HG02938 (cell line): Measurements from ENCODE around the gene KLHL18.
"Not testable (repeated sequence)": the region's sequence is repeated elsewhere in the genome, so short reads cannot be mapped to it uniquely, and the experiment has no call there.

Source experiments
- ATAC-seq: cut with Tn5 transposase; IDR thresholded peaks from one replicate; pipeline ENCODE4 v1.9.1; 2021; ENCODE audit warnings: mild to moderate bottlenecking, moderate library complexity; ENCODE audit not compliant: unreplicated experiment

KLHL18 gene

DNA sequence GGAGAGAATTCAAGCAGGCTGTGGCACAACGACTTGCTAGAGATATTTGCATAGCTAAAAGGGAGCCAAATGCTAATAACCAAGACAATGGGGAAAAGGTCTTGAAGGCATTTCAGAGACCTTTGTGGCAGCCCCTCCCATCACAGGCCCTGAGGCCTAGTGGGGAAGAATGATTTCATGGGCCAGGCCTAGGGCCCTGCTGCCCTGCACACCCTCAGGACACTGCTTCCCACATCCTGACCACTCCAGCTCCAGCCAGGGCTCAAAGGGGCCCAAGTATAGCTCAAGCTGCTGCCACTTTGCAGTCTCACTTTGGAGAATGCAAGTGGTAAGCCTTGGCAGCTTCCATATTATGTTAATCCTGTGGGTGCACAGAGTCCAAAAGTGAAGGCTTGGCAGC is 76.6 kb downstream of the KLHL18 start:
- no peak for ATAC-seq

DNA sequence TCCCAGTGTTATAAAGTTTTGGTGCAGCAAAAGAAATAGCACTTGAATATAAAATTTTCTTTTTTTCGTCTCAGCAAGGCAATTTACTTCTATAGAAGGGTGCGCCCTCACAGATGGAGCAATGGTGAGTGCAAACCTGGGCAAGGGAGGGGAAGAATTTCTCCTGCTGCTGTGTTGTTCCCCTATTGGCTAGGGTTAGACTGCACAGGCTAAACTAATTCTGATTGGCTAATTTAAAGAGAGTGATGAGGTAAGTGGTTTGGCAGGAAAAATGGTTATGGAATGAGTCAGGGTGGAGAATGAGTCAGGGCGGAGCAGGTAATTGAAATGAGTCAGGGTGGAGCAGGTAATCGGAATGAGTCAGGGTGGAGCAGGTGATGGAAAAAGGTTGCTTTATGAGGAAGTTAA is 77.4 kb downstream of the KLHL18 start:
- not testable (repeated sequence) for ATAC-seq

DNA sequence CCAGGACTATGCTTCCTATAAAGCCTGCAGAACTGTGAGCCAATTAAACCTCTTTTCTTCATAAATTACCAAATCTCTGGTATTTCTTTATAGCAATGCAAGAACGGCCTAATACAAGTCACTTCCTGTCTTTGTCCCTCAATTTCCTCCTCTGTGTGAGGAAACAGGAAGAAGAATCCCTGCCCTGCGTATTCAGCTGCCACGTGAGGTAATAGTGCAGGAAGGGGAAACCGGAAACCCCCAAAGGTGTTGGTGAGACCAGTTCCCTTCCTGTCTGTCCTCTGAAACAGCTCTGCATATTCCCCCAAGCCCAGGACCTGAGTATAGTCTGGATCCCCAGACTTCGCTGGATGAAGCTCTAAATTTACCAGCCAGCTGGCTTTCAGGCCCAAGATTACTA is 80.0 kb downstream of the KLHL18 start:
- no peak for ATAC-seq

DNA sequence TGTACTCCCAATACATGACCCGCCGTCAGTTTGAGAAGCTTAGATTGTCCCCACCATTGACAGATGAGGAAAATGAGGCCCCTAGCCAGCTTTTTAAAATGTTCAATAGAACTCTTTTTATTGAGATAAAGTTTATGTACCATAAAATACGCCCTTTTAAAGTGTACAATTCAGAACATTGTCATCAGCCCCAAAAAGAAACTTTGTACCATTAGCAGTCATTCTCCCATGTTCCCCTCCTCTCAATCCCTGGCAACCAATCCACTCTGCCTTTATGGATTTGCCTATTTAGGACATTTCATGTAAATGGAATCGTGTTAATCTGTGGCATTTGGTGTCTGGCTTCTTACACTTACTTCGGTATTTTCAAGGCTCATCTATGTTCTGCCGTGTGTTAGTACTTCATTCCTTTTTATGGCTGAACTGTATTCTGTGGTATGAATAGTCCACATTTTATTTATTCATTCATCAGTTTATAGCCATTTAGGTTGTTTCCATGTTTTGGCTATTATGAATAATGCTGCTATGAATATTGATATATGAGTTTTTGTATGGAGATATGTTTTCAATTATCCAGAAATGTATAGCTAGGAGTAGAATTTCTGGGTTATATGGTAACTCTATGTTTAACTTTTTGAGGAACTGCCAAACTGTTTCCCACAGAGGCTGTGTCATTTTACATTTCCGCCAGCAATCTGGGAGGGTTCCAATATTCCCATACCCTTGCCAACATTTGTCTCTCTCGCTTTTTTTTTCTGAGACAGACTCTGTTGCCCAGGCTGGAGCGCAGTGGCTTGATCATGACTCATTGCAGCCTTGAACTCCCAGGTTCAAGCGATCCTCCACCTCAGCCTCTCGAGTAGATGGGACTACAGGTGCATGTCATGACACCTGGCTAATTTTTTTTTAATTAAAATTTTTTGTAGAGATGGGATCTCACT is 82.7 kb downstream of the KLHL18 start:
- no peak for ATAC-seq

GRCh38 chr3:47366833-47367232 is 84.1 kb downstream of the KLHL18 start:
- no peak for ATAC-seq

DNA sequence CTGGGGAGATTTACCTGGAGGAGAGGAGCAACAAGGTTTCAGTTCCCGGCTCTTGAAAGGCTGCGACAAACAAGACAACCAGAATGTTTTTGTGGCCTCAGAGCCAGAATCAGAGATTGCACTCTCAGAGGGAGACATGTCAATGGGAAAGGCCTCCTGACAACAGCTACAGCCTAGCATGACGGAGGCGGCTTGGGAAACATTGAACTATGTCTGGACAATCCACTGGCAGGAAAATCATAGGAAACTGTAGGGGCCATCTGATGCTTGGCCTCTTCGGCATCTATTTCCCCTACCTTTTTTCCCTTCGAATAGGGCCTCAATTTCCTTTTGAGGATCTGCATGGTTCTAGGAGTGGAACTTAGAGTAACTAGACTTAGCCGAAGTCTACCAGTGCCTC is 84.9 kb downstream of the KLHL18 start:
- ATAC-seq, result no peak

DNA sequence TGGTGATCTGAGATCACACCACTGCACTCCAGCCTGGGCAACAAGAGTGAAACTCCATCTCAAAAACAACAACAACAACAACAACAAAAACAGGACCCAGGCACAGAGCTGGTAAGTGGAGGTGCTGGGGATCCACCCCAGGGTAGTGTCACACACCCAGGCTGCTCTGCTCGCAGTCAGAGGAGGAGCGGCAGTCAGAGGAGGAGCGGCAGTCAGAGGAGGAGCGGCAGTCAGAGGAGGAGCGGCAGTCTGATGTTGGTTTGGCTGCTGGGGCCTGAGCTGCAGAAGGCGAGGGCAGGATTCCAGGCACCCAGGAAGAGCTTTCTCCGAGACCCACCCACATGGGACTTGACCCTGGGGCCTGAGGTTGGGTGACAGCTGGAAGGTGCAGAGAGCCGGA is 87.3 kb downstream of the KLHL18 start:
- ATAC-seq, result not testable (repeated sequence)

GRCh38 chr3:47370887-47371697 is 88.3 kb downstream of the KLHL18 start:
- ATAC-seq, result no peak

GRCh38 chr3:47374587-47374986 is 91.8 kb downstream of the KLHL18 start:
- no peak for ATAC-seq

DNA sequence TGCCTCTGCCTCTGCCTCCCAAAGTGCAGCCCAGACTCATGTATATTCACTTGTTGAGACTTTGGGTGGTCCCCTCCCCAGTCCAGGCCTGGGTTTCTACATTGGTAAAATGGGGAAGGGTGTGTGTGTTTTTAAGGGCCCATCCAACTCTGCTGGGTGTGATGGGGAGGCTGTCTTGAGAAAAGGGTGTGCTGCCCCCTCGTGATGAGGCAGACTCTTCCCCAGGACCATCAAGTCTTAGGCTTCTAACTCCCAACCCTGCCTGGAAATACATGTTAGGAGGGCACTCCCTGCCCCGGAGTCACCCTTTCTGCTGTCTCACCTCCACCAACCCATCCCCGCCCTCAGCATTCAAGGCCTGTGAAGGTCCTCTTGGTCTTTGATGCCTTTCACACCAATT is 93.6 kb downstream of the KLHL18 start:
- ATAC-seq, result no peak

- no peak for ATAC-seq
Observed at GRCh38 chr3:47377186-47377585, 94.4 kb downstream of the KLHL18 start.

DNA sequence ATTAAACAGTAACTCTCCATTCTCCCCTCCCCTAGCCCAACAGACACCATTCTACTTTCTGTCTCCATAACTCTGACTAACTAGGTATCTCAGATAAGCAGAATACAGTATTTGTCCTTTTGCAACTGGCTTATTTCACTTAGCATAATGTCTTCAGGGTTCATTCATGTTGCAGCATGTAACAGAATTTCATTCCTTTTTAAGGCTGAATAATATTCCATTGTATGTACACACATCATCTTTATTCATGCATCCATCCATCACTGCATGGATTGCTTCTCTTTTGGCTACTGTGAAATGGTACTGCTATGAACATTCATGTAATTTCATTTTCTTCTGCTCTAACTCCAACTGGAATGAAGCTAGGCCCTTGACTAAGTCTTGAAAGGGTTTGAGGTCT is 96.1 kb downstream of the KLHL18 start:
- ATAC-seq, result no peak

GRCh38 chr3:47379411-47379899 is 96.7 kb downstream of the KLHL18 start:
- no peak for ATAC-seq

DNA sequence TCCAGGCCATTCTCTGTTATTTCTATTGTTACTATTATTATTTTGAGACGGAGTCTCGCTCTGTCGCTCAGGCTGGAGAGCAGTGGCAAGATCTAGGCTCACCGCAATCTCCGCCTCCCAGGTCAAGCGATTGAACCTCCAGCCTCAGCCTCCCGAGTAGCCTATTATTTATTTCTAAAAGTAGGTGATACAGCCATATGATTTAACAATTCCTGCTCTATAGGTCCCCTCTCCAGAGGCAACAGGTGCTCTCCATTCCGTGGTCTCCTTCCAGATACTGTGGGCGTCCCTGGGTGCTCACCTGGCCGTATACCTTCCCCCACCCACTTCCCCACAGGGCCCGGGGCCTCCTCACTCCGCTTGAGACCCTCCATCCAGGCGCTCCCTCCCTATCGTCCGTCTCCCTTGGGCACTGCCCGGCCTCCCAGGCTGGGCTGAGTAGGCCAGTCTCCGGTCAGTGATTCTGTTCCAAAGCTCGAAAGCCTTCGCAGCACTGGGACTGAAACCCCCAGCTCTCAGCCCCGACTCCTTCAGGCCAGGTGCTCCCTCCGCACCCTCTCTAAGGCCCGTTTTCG is 97.4 kb downstream of the KLHL18 start:
- no peak for ATAC-seq

DNA sequence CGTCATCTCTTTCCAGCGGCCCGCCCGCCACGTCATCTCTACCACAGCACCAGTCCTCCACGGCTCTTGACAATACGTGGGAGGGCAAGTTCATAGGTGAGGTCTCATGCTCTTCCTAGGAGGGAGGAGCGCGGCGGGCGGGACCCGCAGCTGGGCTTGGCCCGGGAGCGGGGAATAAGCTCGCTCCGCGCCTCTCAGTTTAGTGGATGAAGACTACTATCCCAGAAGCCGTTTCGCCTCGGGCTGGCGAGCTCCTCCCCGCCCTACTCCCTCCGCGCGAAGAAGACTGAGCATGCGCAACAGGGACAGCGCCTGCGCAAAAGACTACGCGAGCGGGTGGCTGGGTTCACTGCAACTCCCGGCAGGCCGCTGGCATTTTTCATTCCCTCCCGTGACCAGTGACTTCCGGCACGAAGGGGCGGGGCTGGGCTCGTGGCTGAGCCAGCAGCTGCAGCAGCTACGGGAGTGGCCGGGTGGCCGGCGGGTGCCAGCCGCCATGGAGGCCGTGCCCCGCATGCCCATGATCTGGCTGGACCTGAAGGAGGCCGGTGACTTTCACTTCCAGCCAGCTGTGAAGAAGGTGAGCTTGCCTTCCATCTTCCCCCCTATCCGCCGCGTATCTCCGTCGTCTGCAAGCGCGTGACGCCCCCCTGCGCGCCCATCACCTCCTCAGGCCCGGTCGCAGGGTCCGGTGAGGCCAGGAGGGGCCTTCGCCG is 98.0 kb downstream of the KLHL18 start, which contains the start of gene PTPN23:
TSS of gene PTPN23 (plus strand) at position 421 of the 716 bp plus-strand sequence. CDS start at position 497, 76 bp downstream.
- peak; percentile 61 for ATAC-seq

- ATAC-seq, result peak; percentile 57
Observed at GRCh38 chr3:47381317-47382157, 98.8 kb downstream of the KLHL18 start.

DNA sequence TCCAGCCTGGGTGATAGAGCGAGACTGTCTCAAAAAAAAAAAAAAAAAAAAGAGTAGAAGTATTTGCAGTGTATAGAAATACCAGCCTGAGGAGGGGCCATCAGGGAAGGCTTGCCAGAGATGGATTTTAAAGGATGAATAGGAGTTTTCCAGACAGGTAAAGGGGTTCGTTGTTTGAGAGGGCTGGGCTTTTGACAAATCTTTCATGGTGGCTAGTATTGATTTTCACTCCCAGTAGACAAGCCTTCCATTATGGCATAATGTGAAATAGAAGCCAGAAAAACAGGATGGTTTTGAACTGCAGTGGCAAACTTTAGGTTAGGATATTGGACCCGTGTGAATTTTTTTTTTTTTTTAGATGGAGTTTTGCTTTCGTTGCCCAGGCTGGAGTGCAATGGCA is 101.7 kb downstream of the KLHL18 start:
- no peak for ATAC-seq

GRCh38 chr3:47385007-47385406 is 102.3 kb downstream of the KLHL18 start:
- ATAC-seq, result no peak

- no peak for ATAC-seq
Observed at GRCh38 chr3:47385796-47386195, 103.1 kb downstream of the KLHL18 start.

- ATAC-seq, result no peak
Observed at GRCh38 chr3:47392933-47393332, 110.2 kb downstream of the KLHL18 start.
